Measurements from ENCODE around the gene BANP.

BANP gene

GRCh38 chr16:88077328-88078108 is 126.3 kb downstream of the BANP start:
- TF ChIP-seq ZNF596 (tag by site-specific recombination; IDR thresholded peaks at IDR 0.05) = no peak
- no peak for TF ChIP-seq SP3 (tag by site-specific recombination; IDR thresholded peaks at IDR 0.05)
- TF ChIP-seq GLI4 (tag by site-specific recombination; IDR thresholded peaks at IDR 0.05) = no peak
- no peak for TF ChIP-seq SCRT2 (tag by site-specific recombination; IDR thresholded peaks at IDR 0.05)
- no peak for TF ChIP-seq INSM2 (tag by site-specific recombination; IDR thresholded peaks at IDR 0.05)
- TF ChIP-seq KLF7 (tag by site-specific recombination; IDR thresholded peaks at IDR 0.05; ENCODE audit: borderline replicate concordance) = no peak
- no peak for TF ChIP-seq ZNF311 (tag by site-specific recombination; IDR thresholded peaks at IDR 0.05; ENCODE audit: borderline replicate concordance)
- TF ChIP-seq ZNF473 (tag by site-specific recombination; IDR thresholded peaks at IDR 0.05) = no peak
- Histone ChIP-seq H3K36me3 (ENCODE audit: control insufficient read depth in 2 of 2, insufficient read depth in 1 of 2, low read length in 2 of 2) (peaks cover 0 to 27% of the 10 kb centered on the region in 2 experiments; a peak in 2 of 3 replicates), H3K4me1 (ENCODE audit: control insufficient read depth, insufficient read depth, low read length) (no peaks in the 10 kb centered on the region), H3K4me3 (ENCODE audit: low read depth, low read length) (no peak overlapping the region), H3K27ac (ENCODE audit: extremely low read depth, low read depth, low read length) (no peak overlapping the region), H3K9me3 (ENCODE audit: control insufficient read depth, insufficient read depth, low read depth, low read length) (no peaks in the 10 kb centered on the region)
- CTCF ChIA-PET = no interaction called here
- POLR2A ChIA-PET = no interaction called here

- Histone ChIP-seq H3K4me1 (ENCODE audit: control insufficient read depth, insufficient read depth, low read length) (no peaks in the 10 kb centered on the region), H3K27ac (ENCODE audit: extremely low read depth, low read depth, low read length) (no peak overlapping the region), H3K4me3 (ENCODE audit: low read depth, low read length) (no peak overlapping the region), H3K9me3 (ENCODE audit: control insufficient read depth, insufficient read depth, low read depth, low read length) (no peaks in the 10 kb centered on the region), H3K36me3 (ENCODE audit: control insufficient read depth in 2 of 2, insufficient read depth in 1 of 2, low read length in 2 of 2) (peaks cover 0 to 19% of the 10 kb centered on the region in 2 experiments; a peak in 2 of 3 replicates)
- ChIA-PET CTCF (interaction anchor here (0.6 kb wide), 1 partner anchor 778 kb away, joined by 4 read pairs; no protein-coding TSS in a partner anchor), POLR2A (no interaction called here)
- TF ChIP-seq ZNF549 (tag by site-specific recombination; IDR thresholded peaks at IDR 0.05) = no peak
- no peak for TF ChIP-seq ZSCAN5A (tag by site-specific recombination; IDR thresholded peaks at IDR 0.05)
- no peak for TF ChIP-seq ZBTB11 (tag by site-specific recombination; conservative IDR thresholded peaks at IDR 0.05; ENCODE audit: low read depth)
- TF ChIP-seq ZNF140 (tag by site-specific recombination; IDR thresholded peaks at IDR 0.05) = no peak
- no peak for TF ChIP-seq TRIM28 (IDR thresholded peaks at IDR 0.05; ENCODE audit: borderline replicate concordance, low read length)
- TF ChIP-seq ZNF677 (tag by site-specific recombination; IDR thresholded peaks at IDR 0.05) = no peak
Observed at GRCh38 chr16:88078111-88078775, 127.0 kb downstream of the BANP start.
